ENCODE measurements around the gene TMEM63C.

TMEM63C gene

DNA sequence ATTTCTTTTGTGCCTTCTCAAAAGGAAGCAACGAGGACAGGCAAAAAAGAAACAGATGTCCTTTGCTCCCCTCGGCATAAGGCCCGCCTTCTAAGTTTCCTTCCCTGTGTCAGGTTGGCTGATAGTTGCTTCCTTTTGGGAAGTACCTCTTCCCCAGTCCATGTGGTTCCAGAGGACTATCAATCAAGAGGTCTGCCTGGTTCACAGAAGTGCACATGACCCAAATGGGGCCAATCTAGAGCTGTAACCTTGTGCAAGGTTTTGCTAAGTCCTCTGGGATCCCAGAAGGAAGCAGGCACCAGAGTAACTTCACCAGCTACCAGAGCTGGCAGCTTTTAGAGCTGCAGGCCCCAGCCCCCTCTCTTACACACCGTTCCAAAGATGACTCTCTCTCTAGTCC is 42.6 kb downstream of the TMEM63C start:
- H3K36me3 ChIP-seq (ENCODE audit: control insufficient read depth, insufficient read depth, low read length) = no peaks in the 10 kb centered on the region
- no peaks in the 10 kb centered on the region for H3K9me3 ChIP-seq (ENCODE audit: control insufficient read depth, insufficient read depth, low read length)
- DNase-seq (ENCODE audit: low read depth, low spot score) = no peak
- H3K27ac ChIP-seq (ENCODE audit: low read length) = no peak overlapping the region
- no CpG with 5 or more reads among the region's 4 CpGs for WGBS (ENCODE audit: insufficient coverage, insufficient read length)
- H3K4me1 ChIP-seq (ENCODE audit: control insufficient read depth, insufficient read depth, low read length) = peaks cover 18% of the 10 kb centered on the region
- H3K4me3 ChIP-seq (ENCODE audit: low read length) = no peak overlapping the region
- H3K27me3 ChIP-seq (ENCODE audit: control insufficient read depth, insufficient read depth, low read length) = no peaks in the 10 kb centered on the region

DNA sequence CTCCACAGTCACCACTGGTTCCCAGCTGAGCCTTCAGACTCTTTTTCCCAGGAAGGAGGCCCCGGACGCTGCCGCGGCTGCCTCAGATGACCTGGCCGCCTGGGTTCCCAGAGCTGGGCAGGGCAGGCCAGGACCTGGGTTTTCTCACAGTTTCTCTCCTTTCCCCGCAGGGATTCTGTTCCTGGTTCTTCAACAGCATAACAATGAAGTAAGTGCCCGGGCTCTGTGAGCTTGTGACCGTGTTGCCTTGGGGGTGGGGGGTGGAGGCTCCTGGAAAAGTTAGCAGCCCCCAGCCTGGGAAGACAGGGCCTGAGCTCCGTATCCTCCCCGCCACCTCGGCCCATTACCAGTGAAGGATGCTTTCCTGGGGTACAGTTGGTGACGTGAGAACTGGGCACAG is 43.7 kb downstream of the TMEM63C start:
- Histone ChIP-seq H3K36me3 (ENCODE audit: control insufficient read depth, insufficient read depth, low read length) (no peaks in the 10 kb centered on the region), H3K27me3 (ENCODE audit: control insufficient read depth, insufficient read depth, low read length) (no peaks in the 10 kb centered on the region), H3K4me1 (ENCODE audit: control insufficient read depth, insufficient read depth, low read length) (peaks cover 16% of the 10 kb centered on the region), H3K4me3 (ENCODE audit: low read length) (no peak overlapping the region), H3K27ac (ENCODE audit: low read length) (no peak overlapping the region), H3K9me3 (ENCODE audit: control insufficient read depth, insufficient read depth, low read length) (no peaks in the 10 kb centered on the region)
- DNase-seq (ENCODE audit: low read depth, low spot score) = no peak
- no CpG with 5 or more reads among the region's 12 CpGs for WGBS (ENCODE audit: insufficient coverage, insufficient read length)

DNA sequence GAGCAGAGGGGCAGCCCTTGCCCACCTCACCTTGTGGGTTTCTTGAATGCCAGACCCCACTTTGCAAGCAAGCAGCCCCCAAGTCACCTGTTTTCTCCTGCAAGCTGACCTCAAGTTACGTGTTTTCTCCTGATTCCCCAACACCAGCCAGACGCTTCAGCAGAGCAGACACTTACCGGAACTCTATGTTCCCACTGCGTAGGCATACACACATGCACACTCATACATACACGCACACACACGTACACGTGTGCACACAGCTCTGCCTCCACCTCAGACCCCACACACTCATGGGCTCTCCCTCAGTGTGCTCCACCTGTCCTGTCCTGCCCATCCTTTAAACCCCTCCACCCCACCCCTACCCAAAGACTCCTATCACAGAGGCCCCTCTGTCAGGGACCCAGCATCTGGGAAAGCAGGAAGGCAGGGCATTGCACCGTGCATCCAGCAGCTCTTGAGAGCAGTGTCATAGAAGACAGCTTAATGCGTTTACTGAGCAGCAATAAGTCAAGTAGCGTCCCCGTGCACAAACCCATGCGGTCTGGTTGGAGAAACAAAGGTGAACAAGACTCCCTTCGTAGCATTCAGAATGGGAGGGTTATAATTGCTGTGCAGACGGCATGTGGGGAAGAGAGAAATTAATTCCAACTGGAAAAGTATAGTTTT is 44.4 kb downstream of the TMEM63C start:
- Histone ChIP-seq H3K36me3 (ENCODE audit: control insufficient read depth, insufficient read depth, low read length) (no peaks in the 10 kb centered on the region), H3K4me3 (ENCODE audit: low read length) (no peak overlapping the region), H3K27ac (ENCODE audit: low read length) (no peak overlapping the region), H3K4me1 (ENCODE audit: control insufficient read depth, insufficient read depth, low read length) (peaks cover 12% of the 10 kb centered on the region; the same call in 1 of the 2 replicates), H3K27me3 (ENCODE audit: control insufficient read depth, insufficient read depth, low read length) (no peaks in the 10 kb centered on the region), H3K9me3 (ENCODE audit: control insufficient read depth, insufficient read depth, low read length) (no peaks in the 10 kb centered on the region)
- no peak for DNase-seq (ENCODE audit: low read depth, low spot score)
- WGBS (ENCODE audit: insufficient coverage, insufficient read length) = no CpG with 5 or more reads among the region's 14 CpGs

DNA sequence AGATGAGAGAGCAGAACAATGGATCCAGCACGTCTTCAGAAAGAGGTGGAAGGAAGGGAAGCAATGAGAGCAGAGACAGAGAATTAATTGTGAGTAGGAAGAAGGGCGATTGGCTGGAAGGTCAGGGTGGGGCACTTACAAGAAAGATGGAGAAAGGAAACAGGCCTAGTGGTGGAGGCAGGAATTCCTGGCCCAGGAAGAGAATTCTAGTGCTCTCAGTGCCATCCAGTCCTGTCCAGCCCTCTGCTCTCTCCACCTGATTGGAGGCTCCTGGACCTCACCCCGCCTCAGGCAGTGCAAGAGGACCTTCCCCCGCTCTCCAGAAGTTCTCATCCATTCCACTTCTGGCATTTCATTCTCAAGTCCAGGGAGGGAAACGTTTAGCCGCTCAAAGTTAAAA is 46.5 kb downstream of the TMEM63C start:
- peaks cover 7% of the 10 kb centered on the region; the same call in 1 of the 2 replicates for H3K4me1 ChIP-seq (ENCODE audit: control insufficient read depth, insufficient read depth, low read length)
- H3K4me3 ChIP-seq (ENCODE audit: low read length) = no peak overlapping the region
- H3K27me3 ChIP-seq (ENCODE audit: control insufficient read depth, insufficient read depth, low read length) = no peaks in the 10 kb centered on the region
- DNase-seq (ENCODE audit: low read depth, low spot score) = no peak
- H3K9me3 ChIP-seq (ENCODE audit: control insufficient read depth, insufficient read depth, low read length) = no peaks in the 10 kb centered on the region
- WGBS (ENCODE audit: insufficient coverage, insufficient read length) = no CpG with 5 or more reads among the region's 6 CpGs
- H3K27ac ChIP-seq (ENCODE audit: low read length) = no peak overlapping the region
- no peaks in the 10 kb centered on the region for H3K36me3 ChIP-seq (ENCODE audit: control insufficient read depth, insufficient read depth, low read length)

DNA sequence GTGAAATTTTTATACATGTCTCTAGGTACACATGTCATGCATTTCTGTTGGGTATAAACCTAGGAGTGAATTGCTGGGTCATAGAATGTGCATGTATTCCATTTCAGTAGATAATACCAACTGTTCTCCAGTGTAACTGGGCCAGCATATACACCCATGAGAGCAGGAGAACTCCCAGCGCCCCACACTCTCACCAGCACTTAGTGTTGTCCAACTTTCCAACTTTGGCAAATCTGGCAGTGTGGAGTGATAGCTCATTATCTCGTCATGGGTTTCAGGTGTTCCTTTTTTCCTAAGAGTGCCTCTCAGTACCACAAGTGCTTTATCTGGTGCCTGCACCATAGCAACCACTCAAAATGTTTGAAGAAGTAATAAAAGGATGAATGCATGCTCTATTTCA is 49.3 kb downstream of the TMEM63C start:
- WGBS (ENCODE audit: insufficient coverage, insufficient read length) = no CpG with 5 or more reads among the region's 2 CpGs
- H3K4me1 ChIP-seq (ENCODE audit: control insufficient read depth, insufficient read depth, low read length) = no peaks in the 10 kb centered on the region
- no peak overlapping the region for H3K4me3 ChIP-seq (ENCODE audit: low read length)
- no peaks in the 10 kb centered on the region for H3K27me3 ChIP-seq (ENCODE audit: control insufficient read depth, insufficient read depth, low read length)
- no peaks in the 10 kb centered on the region for H3K9me3 ChIP-seq (ENCODE audit: control insufficient read depth, insufficient read depth, low read length)
- no peaks in the 10 kb centered on the region for H3K36me3 ChIP-seq (ENCODE audit: control insufficient read depth, insufficient read depth, low read length)
- H3K27ac ChIP-seq (ENCODE audit: low read length) = no peak overlapping the region
- DNase-seq (ENCODE audit: low read depth, low spot score) = no peak

DNA sequence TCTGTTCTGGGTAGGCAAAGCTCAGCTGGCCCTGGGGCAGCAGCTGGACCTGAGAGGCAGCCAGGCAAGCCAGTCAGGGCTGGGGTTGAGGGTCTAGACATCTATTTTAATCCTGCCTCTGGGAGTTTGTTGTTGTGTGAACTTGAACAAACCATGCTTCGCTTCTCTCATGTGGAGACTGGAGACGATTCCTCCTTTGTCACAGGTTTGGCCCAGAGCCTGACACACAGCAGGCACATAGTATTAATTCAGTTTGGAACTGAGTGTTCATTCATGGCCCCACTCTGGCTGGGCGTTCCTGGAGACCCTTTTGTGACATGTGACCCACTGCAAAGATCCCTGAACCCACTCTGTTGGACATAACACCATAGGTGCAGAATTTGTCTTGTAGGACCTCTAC is 50.1 kb downstream of the TMEM63C start:
- Histone ChIP-seq H3K27me3 (ENCODE audit: control insufficient read depth, insufficient read depth, low read length) (no peaks in the 10 kb centered on the region), H3K9me3 (ENCODE audit: control insufficient read depth, insufficient read depth, low read length) (no peaks in the 10 kb centered on the region), H3K36me3 (ENCODE audit: control insufficient read depth, insufficient read depth, low read length) (no peaks in the 10 kb centered on the region), H3K27ac (ENCODE audit: low read length) (no peak overlapping the region), H3K4me3 (ENCODE audit: low read length) (no peak overlapping the region), H3K4me1 (ENCODE audit: control insufficient read depth, insufficient read depth, low read length) (no peaks in the 10 kb centered on the region)
- WGBS (ENCODE audit: insufficient coverage, insufficient read length) = no CpG with 5 or more reads among the region's 3 CpGs
- no peak for DNase-seq (ENCODE audit: low read depth, low spot score)

DNA sequence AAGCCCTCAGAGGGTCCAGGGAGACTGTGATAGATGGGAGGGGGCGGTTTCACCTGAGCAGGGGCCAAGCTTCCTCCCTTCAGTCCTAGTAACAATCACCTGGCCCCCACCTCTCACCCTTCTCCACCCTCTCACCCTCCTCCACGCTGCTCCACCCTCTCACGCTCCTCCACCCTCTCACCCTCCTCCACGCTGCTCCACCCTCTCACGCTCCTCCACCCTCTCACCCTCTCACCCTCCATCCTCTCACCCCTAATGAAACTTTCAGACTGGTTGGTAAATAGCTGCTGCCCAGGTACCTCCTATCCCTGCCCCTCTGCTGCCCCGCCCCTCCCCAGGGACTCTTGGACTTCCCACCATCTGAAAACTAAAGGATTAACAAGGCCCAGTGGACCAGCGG is 55.2 kb downstream of the TMEM63C start:
- no peak overlapping the region for H3K27ac ChIP-seq (ENCODE audit: low read length)
- no peaks in the 10 kb centered on the region for H3K4me1 ChIP-seq (ENCODE audit: control insufficient read depth, insufficient read depth, low read length)
- no peaks in the 10 kb centered on the region for H3K9me3 ChIP-seq (ENCODE audit: control insufficient read depth, insufficient read depth, low read length)
- no peak overlapping the region for H3K4me3 ChIP-seq (ENCODE audit: low read length)
- H3K36me3 ChIP-seq (ENCODE audit: control insufficient read depth, insufficient read depth, low read length) = no peaks in the 10 kb centered on the region
- DNase-seq (ENCODE audit: low read depth, low spot score) = no peak
- H3K27me3 ChIP-seq (ENCODE audit: control insufficient read depth, insufficient read depth, low read length) = no peaks in the 10 kb centered on the region
- WGBS (ENCODE audit: insufficient coverage, insufficient read length) = 100% methylated on average over 2 of the region's 7 CpGs

DNA sequence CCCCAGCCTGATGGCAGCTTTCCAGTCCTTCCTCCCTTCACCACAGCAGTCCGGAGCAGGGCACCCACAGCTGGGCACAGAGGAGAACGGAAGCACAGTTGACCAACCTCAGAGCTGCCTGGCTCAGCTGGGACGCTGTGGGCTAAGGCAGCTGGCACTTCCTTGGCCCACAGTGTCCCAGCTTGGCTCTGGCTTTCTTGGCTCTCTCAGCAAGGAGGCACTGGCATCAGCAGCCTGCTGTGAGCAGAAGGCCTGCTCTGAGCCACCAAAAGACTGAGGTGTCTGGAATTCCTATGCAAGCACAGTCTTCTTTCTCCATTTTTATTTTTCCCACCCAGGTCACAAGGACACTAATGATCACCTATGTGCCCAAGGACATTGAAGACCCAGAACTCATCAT is 56.8 kb downstream of the TMEM63C start:
- H3K27ac ChIP-seq (ENCODE audit: low read length) = no peak overlapping the region
- no CpG with 5 or more reads among the region's 3 CpGs for WGBS (ENCODE audit: insufficient coverage, insufficient read length)
- no peak for DNase-seq (ENCODE audit: low read depth, low spot score)
- no peaks in the 10 kb centered on the region for H3K36me3 ChIP-seq (ENCODE audit: control insufficient read depth, insufficient read depth, low read length)
- H3K27me3 ChIP-seq (ENCODE audit: control insufficient read depth, insufficient read depth, low read length) = no peaks in the 10 kb centered on the region
- H3K4me3 ChIP-seq (ENCODE audit: low read length) = no peak overlapping the region
- H3K9me3 ChIP-seq (ENCODE audit: control insufficient read depth, insufficient read depth, low read length) = no peaks in the 10 kb centered on the region
- H3K4me1 ChIP-seq (ENCODE audit: control insufficient read depth, insufficient read depth, low read length) = no peaks in the 10 kb centered on the region

DNA sequence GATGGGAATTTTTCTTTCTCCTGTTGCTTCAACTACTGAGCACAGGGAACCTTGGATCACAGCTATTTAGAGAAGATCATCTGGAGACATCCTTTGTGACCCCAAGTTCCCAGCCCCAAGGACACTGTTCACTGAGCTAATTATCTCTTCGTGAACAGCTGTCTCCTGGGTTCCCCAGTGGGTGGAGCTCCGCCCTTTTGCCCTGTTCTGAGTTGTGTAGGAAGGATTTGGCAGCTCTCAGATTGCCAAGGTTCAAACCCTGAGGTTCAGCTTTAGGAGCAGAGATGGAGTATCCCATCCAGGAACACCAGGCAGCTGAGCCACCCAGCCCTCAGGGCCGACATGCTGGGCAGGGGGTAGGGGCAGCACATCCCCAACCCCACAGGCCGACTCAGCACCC is 57.4 kb downstream of the TMEM63C start:
- peaks cover 1% of the 10 kb centered on the region; the same call in 1 of the 2 replicates for H3K27me3 ChIP-seq (ENCODE audit: control insufficient read depth, insufficient read depth, low read length)
- no CpG with 5 or more reads among the region's 4 CpGs for WGBS (ENCODE audit: insufficient coverage, insufficient read length)
- H3K36me3 ChIP-seq (ENCODE audit: control insufficient read depth, insufficient read depth, low read length) = no peaks in the 10 kb centered on the region
- H3K9me3 ChIP-seq (ENCODE audit: control insufficient read depth, insufficient read depth, low read length) = no peaks in the 10 kb centered on the region
- DNase-seq (ENCODE audit: low read depth, low spot score) = no peak
- H3K4me3 ChIP-seq (ENCODE audit: low read length) = no peak overlapping the region
- H3K27ac ChIP-seq (ENCODE audit: low read length) = no peak overlapping the region
- H3K4me1 ChIP-seq (ENCODE audit: control insufficient read depth, insufficient read depth, low read length) = no peaks in the 10 kb centered on the region

DNA sequence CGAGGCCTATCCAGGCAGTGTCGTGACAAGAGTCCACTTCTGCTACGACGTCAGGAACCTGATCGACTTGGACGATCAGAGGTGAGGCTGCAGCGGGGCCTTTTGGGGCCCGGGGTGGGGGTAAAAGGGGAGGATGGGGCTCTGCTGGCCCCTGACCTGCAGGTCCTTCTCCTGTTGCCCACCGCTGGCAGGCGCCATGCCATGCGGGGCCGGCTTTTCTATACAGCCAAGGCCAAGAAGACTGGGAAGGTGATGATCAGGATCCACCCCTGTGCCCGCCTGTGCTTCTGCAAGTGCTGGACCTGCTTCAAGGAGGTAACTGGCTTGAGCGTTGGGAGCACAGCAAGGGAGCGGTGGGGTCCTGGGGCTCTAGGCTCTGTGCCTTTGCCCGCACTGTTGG is 57.8 kb downstream of the TMEM63C start:
- Histone ChIP-seq H3K36me3 (ENCODE audit: control insufficient read depth, insufficient read depth, low read length) (no peaks in the 10 kb centered on the region), H3K4me3 (ENCODE audit: low read length) (no peak overlapping the region), H3K4me1 (ENCODE audit: control insufficient read depth, insufficient read depth, low read length) (no peaks in the 10 kb centered on the region), H3K27me3 (ENCODE audit: control insufficient read depth, insufficient read depth, low read length) (peaks cover 1% of the 10 kb centered on the region; the same call in 1 of the 2 replicates), H3K9me3 (ENCODE audit: control insufficient read depth, insufficient read depth, low read length) (no peaks in the 10 kb centered on the region), H3K27ac (ENCODE audit: low read length) (no peak overlapping the region)
- no CpG with 5 or more reads among the region's 16 CpGs for WGBS (ENCODE audit: insufficient coverage, insufficient read length)
- no peak for DNase-seq (ENCODE audit: low read depth, low spot score)

DNA sequence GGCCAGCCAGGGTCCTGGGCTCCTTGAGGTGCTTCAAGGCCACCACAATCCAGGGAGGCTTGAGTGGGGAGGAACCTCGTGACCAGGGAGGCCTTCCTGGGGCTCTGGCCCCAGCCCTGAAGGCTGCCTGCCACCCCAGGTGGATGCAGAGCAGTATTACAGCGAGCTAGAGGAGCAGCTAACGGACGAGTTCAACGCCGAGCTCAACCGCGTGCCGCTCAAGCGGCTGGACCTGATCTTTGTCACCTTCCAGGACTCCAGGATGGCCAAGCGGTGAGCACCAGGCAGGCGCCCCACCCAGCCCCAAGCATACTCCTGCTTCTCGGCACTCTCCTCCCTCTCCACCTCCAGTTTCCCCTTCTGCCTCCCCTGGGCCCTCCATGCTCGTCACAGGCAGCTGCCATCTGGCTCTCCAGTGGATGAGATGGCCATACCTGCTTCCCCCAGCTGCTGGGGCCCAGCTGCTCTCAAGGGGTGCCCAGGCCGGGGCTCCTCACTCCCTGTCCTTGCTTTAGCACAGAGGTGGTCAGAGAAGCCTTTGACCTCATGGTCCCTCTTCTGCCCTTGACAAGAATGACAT is 58.8 kb downstream of the TMEM63C start:
- no peaks in the 10 kb centered on the region for H3K4me1 ChIP-seq (ENCODE audit: control insufficient read depth, insufficient read depth, low read length)
- no peak for DNase-seq (ENCODE audit: low read depth, low spot score)
- no peak overlapping the region for H3K4me3 ChIP-seq (ENCODE audit: low read length)
- no peak overlapping the region for H3K27ac ChIP-seq (ENCODE audit: low read length)
- WGBS (ENCODE audit: insufficient coverage, insufficient read length) = no CpG with 5 or more reads among the region's 15 CpGs
- H3K9me3 ChIP-seq (ENCODE audit: control insufficient read depth, insufficient read depth, low read length) = no peaks in the 10 kb centered on the region
- peaks cover 1% of the 10 kb centered on the region; the same call in 1 of the 2 replicates for H3K27me3 ChIP-seq (ENCODE audit: control insufficient read depth, insufficient read depth, low read length)
- H3K36me3 ChIP-seq (ENCODE audit: control insufficient read depth, insufficient read depth, low read length) = no peaks in the 10 kb centered on the region
